Thymus (tissue), 11 donors: Measurements from ENCODE around the gene LHFPL2. TPM values are rescaled to one million over a fixed set of nuclear protein-coding genes. Genes with fewer than 3 reads are reported as not detected.

Experiments
- DNase-seq, 9 donors: peaks; one replicate each; pipeline ENCODE4 v3.0.0-alpha.2; 2013; ENCODE audit warnings: low spot score in 9 of 9, low read depth in 6 of 9, missing footprints in 1 of 9
- H3K27ac ChIP-seq, 2 donors: one replicate each; pipeline ENCODE4 v1.5.1; 2013; ENCODE audit warnings: control low read depth in 1 of 2, low read depth in 1 of 2, low read length in 1 of 2, mild to moderate bottlenecking in 1 of 2, moderate library complexity in 1 of 2
- H3K27me3 ChIP-seq, 2 donors: one replicate each; pipeline ENCODE4 v1.5.1; 2013; ENCODE audit warnings: low read length in 1 of 2; ENCODE audit not compliant: control insufficient read depth in 2 of 2, insufficient read depth in 1 of 2
- H3K36me3 ChIP-seq, 2 donors: one replicate each; pipeline ENCODE4 v1.5.1; 2013; ENCODE audit warnings: low read length in 1 of 2, mild to moderate bottlenecking in 1 of 2, moderate library complexity in 1 of 2; ENCODE audit not compliant: control insufficient read depth in 2 of 2, insufficient read depth in 2 of 2
- H3K4me1 ChIP-seq, 2 donors: one replicate each; pipeline ENCODE4 v1.5.1; 2013; ENCODE audit warnings: low read length in 2 of 2; ENCODE audit not compliant: control insufficient read depth in 2 of 2, insufficient read depth in 2 of 2
- H3K4me3 ChIP-seq, 2 donors: one replicate each; pipeline ENCODE4 v1.5.1; 2013; ENCODE audit warnings: low read length in 2 of 2, control low read depth in 1 of 2, mild to moderate bottlenecking in 1 of 2
- H3K9me3 ChIP-seq, 2 donors: one replicate each; pipeline ENCODE4 v1.5.1; 2013; ENCODE audit warnings: low read length in 1 of 2, mild to moderate bottlenecking in 1 of 2; ENCODE audit not compliant: control insufficient read depth in 2 of 2, insufficient read depth in 1 of 2
- WGBS: extraction: QIAGEN DNeasy Blood & Tissue Kit; methylation state at CpG from one replicate; pipeline ENCODE4 v1.1.7; 2013; 5-methylcytosine and 5-hydroxymethylcytosine counted together
- polyA plus RNA-seq: library from polyadenylated mRNA; stranded (reverse); fragments of 200-250 nt; gene quantifications from one replicate; pipeline ENCODE4 v1.2.3, GENCODE V29; 2013
- total RNA-seq: library from RNA; stranded (reverse); fragments of 120-200 nt; gene quantifications from one replicate; pipeline ENCODE4 v1.2.4, GENCODE V29; 2013
- donor health status: healthy.

The LHFPL2 gene
- total and polyA plus RNA-seq, 2 donors, result 9.1 to 21.4 TPM

DNA sequence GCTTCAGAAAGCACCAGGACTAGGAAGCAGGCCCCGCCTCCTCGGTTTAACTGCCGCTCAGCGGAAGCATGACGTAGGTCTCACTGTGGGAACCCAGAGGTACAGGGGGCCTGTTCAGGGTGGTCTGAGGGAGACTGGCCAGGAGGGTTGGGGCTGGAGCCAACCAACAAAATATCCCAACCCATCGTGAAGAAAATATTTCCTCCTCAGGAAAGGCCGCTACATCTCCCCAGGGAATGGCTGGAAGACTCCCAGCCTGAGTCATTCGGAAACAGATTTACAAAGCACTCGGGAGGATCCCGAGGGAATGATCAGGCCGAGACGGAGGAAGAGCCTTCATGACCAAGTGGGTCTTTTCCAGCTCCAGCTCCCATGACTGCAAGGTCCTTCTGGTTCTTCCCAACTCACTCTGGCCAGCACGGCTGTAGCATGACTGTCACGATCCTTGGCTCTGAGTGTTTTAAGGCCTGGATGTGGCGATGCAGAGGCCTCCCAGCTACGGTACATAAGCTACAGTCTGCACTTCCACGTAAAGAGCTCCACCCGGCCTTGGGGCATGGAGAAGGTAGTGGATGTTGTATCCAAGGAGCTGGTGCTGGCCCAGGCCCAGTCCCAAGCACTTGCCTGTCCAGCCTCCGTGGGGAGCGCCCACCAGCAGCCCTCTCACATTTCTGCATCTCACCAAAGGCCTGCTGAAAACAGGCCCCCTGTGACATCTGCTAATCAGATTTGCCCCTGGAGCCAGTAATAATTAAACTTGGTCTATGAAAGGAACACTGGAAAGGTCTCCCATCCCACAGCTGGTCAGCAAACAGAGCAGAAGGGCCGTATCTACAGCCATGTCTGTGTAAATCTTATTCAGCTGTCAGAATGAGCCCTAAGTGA lies 100.6 kb downstream of the LHFPL2 start:
- peak overlapping the region in 1 of 2 donors; percentile 33 for H3K27ac ChIP-seq
- no peaks in the 10 kb centered on the region for H3K27me3 ChIP-seq
- 88% methylated on average over 21 of the region's 21 CpGs for WGBS
- peaks cover 0 to 23% of the 10 kb centered on the region in 2 donors for H3K4me1 ChIP-seq
- peaks cover 0 to 4% of the 10 kb centered on the region in 2 donors for H3K36me3 ChIP-seq
- no peak for DNase-seq
- no peaks in the 10 kb centered on the region for H3K9me3 ChIP-seq
- H3K4me3 ChIP-seq, result no peak overlapping the region

- 62% methylated on average over 5 of the region's 5 CpGs for WGBS
- no peaks in the 10 kb centered on the region for H3K9me3 ChIP-seq
- H3K4me1 ChIP-seq, result peaks cover 0 to 30% of the 10 kb centered on the region in 2 donors
- no peak overlapping the region for H3K4me3 ChIP-seq
- H3K27me3 ChIP-seq, result no peaks in the 10 kb centered on the region
- peak overlapping the region; percentile 13 to 48 for H3K27ac ChIP-seq
- H3K36me3 ChIP-seq, result peaks cover 0 to 4% of the 10 kb centered on the region in 2 donors
- no peak for DNase-seq
Observed at GRCh38 chr5:78547183-78547582, 101.4 kb downstream of the LHFPL2 start.

- H3K9me3 ChIP-seq, result no peaks in the 10 kb centered on the region
- WGBS, result 97% methylated on average over 8 of the region's 8 CpGs
- no peak overlapping the region for H3K4me3 ChIP-seq
- no peak for DNase-seq
- peak overlapping the region in 1 of 2 donors; percentile 48 for H3K27ac ChIP-seq
- peaks cover 0 to 4% of the 10 kb centered on the region in 2 donors for H3K36me3 ChIP-seq
- H3K27me3 ChIP-seq, result no peaks in the 10 kb centered on the region
- peaks cover 0 to 31% of the 10 kb centered on the region in 2 donors for H3K4me1 ChIP-seq
Observed at GRCh38 chr5:78546276-78546996, 102.1 kb downstream of the LHFPL2 start.

DNA sequence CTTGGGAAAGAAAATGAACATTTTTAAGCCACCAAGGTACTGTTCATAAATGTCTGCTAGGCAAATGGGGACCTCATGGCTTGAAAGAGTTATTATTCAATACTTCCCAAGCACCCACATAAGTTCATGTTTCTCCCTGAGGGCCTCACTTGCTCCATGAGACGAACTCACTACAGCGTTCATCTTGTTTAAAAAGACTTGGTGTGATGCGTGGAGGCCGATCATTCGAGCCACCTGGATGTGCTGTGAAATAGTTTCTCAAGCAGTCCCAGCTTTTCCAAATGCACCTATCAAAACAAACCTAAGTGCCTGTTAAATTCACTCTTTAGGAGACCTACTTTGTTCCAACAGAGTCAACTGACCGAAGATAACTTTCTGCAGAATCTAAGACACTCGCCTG lies 103.2 kb downstream of the LHFPL2 start:
- no peaks in the 10 kb centered on the region for H3K9me3 ChIP-seq
- WGBS, result 84% methylated on average over 7 of the region's 7 CpGs
- no peak overlapping the region for H3K4me3 ChIP-seq
- H3K27me3 ChIP-seq, result no peaks in the 10 kb centered on the region
- peaks cover 0 to 4% of the 10 kb centered on the region in 2 donors for H3K36me3 ChIP-seq
- no peak for DNase-seq
- H3K4me1 ChIP-seq, result peaks cover 0 to 38% of the 10 kb centered on the region in 2 donors
- H3K27ac ChIP-seq, result no peak overlapping the region

DNA sequence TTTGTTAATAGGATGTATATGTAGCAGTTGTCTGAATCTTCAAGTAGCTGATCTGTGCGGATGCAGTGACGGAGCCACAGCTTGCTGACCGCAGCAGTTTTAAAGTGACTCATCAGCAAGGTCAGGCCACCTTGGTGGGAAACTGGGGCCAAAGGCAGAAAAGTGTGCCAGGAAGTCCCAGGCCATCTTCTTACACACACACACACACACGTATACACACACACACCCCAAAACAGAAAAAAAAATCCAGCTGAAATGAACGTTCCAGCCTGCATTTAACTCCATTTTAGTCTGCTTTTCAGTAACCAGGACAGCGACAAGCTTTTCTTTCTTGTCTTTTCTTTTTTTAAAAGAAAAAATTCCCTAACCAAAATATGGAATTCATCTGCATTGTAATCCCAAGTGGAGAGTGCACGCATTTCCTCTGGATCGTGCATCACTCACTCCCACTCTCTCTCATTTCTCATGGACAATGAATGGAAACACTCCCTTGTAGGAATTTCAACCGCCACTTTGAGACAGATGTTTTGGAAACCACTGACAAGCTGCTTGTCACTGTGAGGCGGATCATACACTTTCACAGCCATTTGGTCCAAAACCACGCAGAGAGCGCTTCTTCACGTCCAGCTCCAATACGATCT lies 103.9 kb downstream of the LHFPL2 start:
- H3K27ac ChIP-seq, result peak overlapping the region in 1 of 2 donors; percentile 27
- no peaks in the 10 kb centered on the region for H3K27me3 ChIP-seq
- H3K36me3 ChIP-seq, result peaks cover 0 to 4% of the 10 kb centered on the region in 2 donors
- no peaks in the 10 kb centered on the region for H3K9me3 ChIP-seq
- no peak for DNase-seq
- no peak overlapping the region for H3K4me3 ChIP-seq
- peaks cover 0 to 41% of the 10 kb centered on the region in 2 donors for H3K4me1 ChIP-seq
- WGBS, result 95% methylated on average over 14 of the region's 14 CpGs

DNA sequence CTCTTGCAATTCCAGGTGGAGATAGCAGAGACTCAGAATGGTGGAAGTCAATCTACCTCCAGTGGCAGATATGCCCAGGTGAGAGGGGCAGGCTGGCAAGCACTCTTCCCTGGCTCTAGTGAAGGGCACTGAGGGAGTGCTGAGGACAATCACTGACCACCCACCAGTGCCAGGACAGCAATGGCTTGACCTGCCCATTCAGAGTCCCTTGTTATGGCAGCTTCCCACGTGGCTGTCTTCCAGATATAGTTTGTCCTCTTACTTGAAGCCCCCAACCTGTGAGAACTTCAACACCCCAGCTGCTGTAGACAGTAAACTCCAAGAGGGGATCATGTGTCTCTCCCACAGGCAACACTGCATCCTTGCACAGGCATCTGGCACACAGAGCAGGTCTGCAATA lies 104.7 kb downstream of the LHFPL2 start:
- Histone ChIP-seq H3K27me3 (no peaks in the 10 kb centered on the region), H3K36me3 (no peaks in the 10 kb centered on the region), H3K4me3 (no peak overlapping the region), H3K9me3 (no peaks in the 10 kb centered on the region), H3K4me1 (peaks cover under 1 to 38% of the 10 kb centered on the region in 2 donors), H3K27ac (peak overlapping the region in 1 of 2 donors; percentile 47)
- DNase-seq, result no peak
- 89% methylated on average over 1 of the region's 1 CpG for WGBS

GRCh38 chr5:78543292-78543691 lies 105.3 kb downstream of the LHFPL2 start:
- no peaks in the 10 kb centered on the region for H3K9me3 ChIP-seq
- 93% methylated on average over 4 of the region's 4 CpGs for WGBS
- H3K4me3 ChIP-seq, result no peak overlapping the region
- H3K27ac ChIP-seq, result no peak overlapping the region
- H3K27me3 ChIP-seq, result no peaks in the 10 kb centered on the region
- no peak for DNase-seq
- H3K4me1 ChIP-seq, result peaks cover 6 to 44% of the 10 kb centered on the region in 2 donors
- no peaks in the 10 kb centered on the region for H3K36me3 ChIP-seq

GRCh38 chr5:78542321-78542840 lies 106.2 kb downstream of the LHFPL2 start:
- Histone ChIP-seq H3K4me1 (peaks cover 6 to 43% of the 10 kb centered on the region in 2 donors), H3K27ac (peak overlapping the region in 1 of 2 donors; percentile 1), H3K4me3 (no peak overlapping the region), H3K27me3 (no peaks in the 10 kb centered on the region), H3K9me3 (no peaks in the 10 kb centered on the region), H3K36me3 (no peaks in the 10 kb centered on the region)
- WGBS, result 98% methylated on average over 6 of the region's 6 CpGs
- DNase-seq, result no peak
